Smooth muscle cell (in vitro differentiated cells): ENCODE data around the gene TLE5. TPM values are rescaled to one million over a fixed set of nuclear protein-coding genes. Genes with fewer than 3 reads are reported as not detected.

ENCODE experiments used
- DNase-seq: peaks from one replicate; lab custom pipeline; 2025; ENCODE audit not compliant: unreplicated experiment; lab: John Stamatoyannopoulos, UW
- H2AFZ ChIP-seq: fragments of 200-600 bp; sonication (generic); 2 replicates; pipeline ENCODE4 v1.6.0; 2016; ENCODE audit warnings: antibody characterized with exemption, low read depth, mild to moderate bottlenecking
- H3F3A ChIP-seq: fragments of 200-600 bp; sonication (generic); 2 replicates; pipeline ENCODE4 v1.6.0; 2017; ENCODE audit warnings: antibody characterized with exemption, low read depth
- H3K27ac ChIP-seq: fragments of 200-600 bp; sonication (generic); 2 replicates; pipeline ENCODE4 v1.5.1; 2016; ENCODE audit warnings: low read depth, mild to moderate bottlenecking
- H3K27me3 ChIP-seq: fragments of 200-600 bp; sonication (generic); 2 replicates; pipeline ENCODE4 v1.6.1; 2016; ENCODE audit warnings: low read depth, mild to moderate bottlenecking
- H3K36me3 ChIP-seq: fragments of 200-600 bp; sonication (generic); 2 replicates; pipeline ENCODE4 v1.5.1; 2016; ENCODE audit warnings: low read depth
- H3K4me1 ChIP-seq: fragments of 200-600 bp; sonication (generic); 2 replicates; pipeline ENCODE4 v1.5.1; 2016; ENCODE audit warnings: low read depth
- H3K4me2 ChIP-seq: fragments of 200-600 bp; sonication (generic); 2 replicates; pipeline ENCODE4 v1.6.0; 2016; ENCODE audit warnings: mild to moderate bottlenecking
- H3K4me3 ChIP-seq: fragments of 200-600 bp; sonication (generic); 2 replicates; pipeline ENCODE4 v1.5.1; 2016; ENCODE audit warnings: mild to moderate bottlenecking
- H3K79me2 ChIP-seq: fragments of 200-600 bp; sonication (generic); 2 replicates; pipeline ENCODE4 v1.6.0; 2016; ENCODE audit warnings: low read depth, mild to moderate bottlenecking
- H3K9ac ChIP-seq: fragments of 200-600 bp; sonication (generic); 2 replicates; pipeline ENCODE4 v1.6.0; 2016; ENCODE audit warnings: low read depth
- H3K9me3 ChIP-seq: fragments of 200-600 bp; sonication (generic); replicated peaks from 2 replicates; pipeline ENCODE4 v1.5.1; 2016; ENCODE audit warnings: low read depth
- H4K20me1 ChIP-seq: fragments of 200-600 bp; sonication (generic); 2 replicates; pipeline ENCODE4 v1.6.0; 2016; ENCODE audit warnings: low read depth
- WGBS: methylation state at CpG from one replicate; pipeline ENCODE4 v1.1.7; 2016; ENCODE audit warnings: low lambda C conversion rate; 5-methylcytosine and 5-hydroxymethylcytosine counted together
- polyA plus RNA-seq: library from polyadenylated mRNA; unstranded; fragments of >200 nt; fragmentation: Nextera tagmentation; extraction: Ambion mirVana; gene quantifications from 2 replicates; pipeline ENCODE4 v1.2.1, GENCODE V29; 2016
- total RNA-seq: library from RNA; depleted of rRNA; stranded (reverse); fragments of >200 nt; gene quantifications from 2 replicates; pipeline ENCODE4 v1.2.3, GENCODE V29; 2014
- TF ChIP-seq, protein P1 (sequence below): fragments of 200-600 bp; sonication (generic); IDR thresholded peaks from 2 replicates; pipeline ENCODE4 v1.5.1; 2017; ENCODE audit warnings: borderline replicate concordance, mild to moderate bottlenecking, antibody characterized with exemption; ENCODE audit not compliant: insufficient read depth, poor library complexity, severe bottlenecking

Gene TLE5
- total and polyA plus RNA-seq, 2 experiments from 2014 or later, result 146 to 274 TPM

GRCh38 chr19:3068071-3068470, 5.8 kb upstream of the TLE5 start:
- Histone ChIP-seq H3K27ac (no peak overlapping the region), H2AFZ (no peak overlapping the region), H3F3A (no peaks in the 10 kb centered on the region), H3K36me3 (no peaks in the 10 kb centered on the region), H3K9me3 (no peaks in the 10 kb centered on the region), H3K4me2 (no peak overlapping the region), H3K9ac (no peak overlapping the region), H3K4me3 (no peak overlapping the region), H3K79me2 (no peaks in the 10 kb centered on the region), H4K20me1 (no peaks in the 10 kb centered on the region), H3K27me3 (no peaks in the 10 kb centered on the region), H3K4me1 (no peaks in the 10 kb centered on the region)
- WGBS, result 82% methylated on average over 19 of the region's 21 CpGs
- TF ChIP-seq, protein P1, sequence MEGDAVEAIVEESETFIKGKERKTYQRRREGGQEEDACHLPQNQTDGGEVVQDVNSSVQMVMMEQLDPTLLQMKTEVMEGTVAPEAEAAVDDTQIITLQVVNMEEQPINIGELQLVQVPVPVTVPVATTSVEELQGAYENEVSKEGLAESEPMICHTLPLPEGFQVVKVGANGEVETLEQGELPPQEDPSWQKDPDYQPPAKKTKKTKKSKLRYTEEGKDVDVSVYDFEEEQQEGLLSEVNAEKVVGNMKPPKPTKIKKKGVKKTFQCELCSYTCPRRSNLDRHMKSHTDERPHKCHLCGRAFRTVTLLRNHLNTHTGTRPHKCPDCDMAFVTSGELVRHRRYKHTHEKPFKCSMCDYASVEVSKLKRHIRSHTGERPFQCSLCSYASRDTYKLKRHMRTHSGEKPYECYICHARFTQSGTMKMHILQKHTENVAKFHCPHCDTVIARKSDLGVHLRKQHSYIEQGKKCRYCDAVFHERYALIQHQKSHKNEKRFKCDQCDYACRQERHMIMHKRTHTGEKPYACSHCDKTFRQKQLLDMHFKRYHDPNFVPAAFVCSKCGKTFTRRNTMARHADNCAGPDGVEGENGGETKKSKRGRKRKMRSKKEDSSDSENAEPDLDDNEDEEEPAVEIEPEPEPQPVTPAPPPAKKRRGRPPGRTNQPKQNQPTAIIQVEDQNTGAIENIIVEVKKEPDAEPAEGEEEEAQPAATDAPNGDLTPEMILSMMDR, result no peak
- DNase-seq, result no peak

DNA sequence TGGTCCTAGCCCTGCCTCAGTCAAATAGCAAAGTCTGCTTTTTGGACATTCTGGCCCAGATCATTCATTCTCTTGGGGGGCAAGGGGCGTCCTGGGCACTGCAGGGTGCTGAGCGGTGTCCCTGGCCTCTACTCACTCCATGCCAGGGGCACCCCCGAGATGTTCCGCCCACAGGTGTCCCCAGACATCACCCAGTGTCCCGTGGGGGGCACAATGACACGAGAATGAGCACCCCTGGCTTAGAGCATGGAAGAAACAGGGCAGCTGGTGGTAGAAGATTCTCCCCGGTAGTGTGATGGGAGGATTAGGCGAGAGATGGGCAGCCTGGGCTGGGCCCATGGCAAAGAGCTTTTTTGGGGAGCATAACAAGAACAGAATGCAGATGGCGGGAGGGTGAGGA, 5.3 kb upstream of the TLE5 start:
- no peak overlapping the region for H3K9ac ChIP-seq
- no peaks in the 10 kb centered on the region for H3K79me2 ChIP-seq
- no peaks in the 10 kb centered on the region for H3K4me1 ChIP-seq
- TF ChIP-seq, protein P1, result no peak
- 94% methylated on average over 9 of the region's 9 CpGs for WGBS
- no peaks in the 10 kb centered on the region for H3K9me3 ChIP-seq
- DNase-seq, result no peak
- no peak overlapping the region for H2AFZ ChIP-seq
- H3K27ac ChIP-seq, result no peak overlapping the region
- no peak overlapping the region for H3K4me2 ChIP-seq
- no peaks in the 10 kb centered on the region for H3K36me3 ChIP-seq
- H3K4me3 ChIP-seq, result no peak overlapping the region
- H3K27me3 ChIP-seq, result no peaks in the 10 kb centered on the region
- no peaks in the 10 kb centered on the region for H4K20me1 ChIP-seq
- no peaks in the 10 kb centered on the region for H3F3A ChIP-seq

GRCh38 chr19:3066482-3067049, 4.3 kb upstream of the TLE5 start:
- Histone ChIP-seq H2AFZ (no peak overlapping the region), H3K9me3 (no peaks in the 10 kb centered on the region), H3K36me3 (no peaks in the 10 kb centered on the region), H4K20me1 (no peaks in the 10 kb centered on the region), H3K4me1 (no peaks in the 10 kb centered on the region), H3K27ac (no peak overlapping the region), H3F3A (no peaks in the 10 kb centered on the region), H3K4me2 (no peak overlapping the region), H3K9ac (no peak overlapping the region), H3K79me2 (no peaks in the 10 kb centered on the region), H3K4me3 (no peak overlapping the region), H3K27me3 (no peaks in the 10 kb centered on the region)
- no peak for DNase-seq
- 93% methylated on average over 16 of the region's 16 CpGs for WGBS
- TF ChIP-seq, protein P1, result no peak

GRCh38 chr19:3065675-3066357, 3.5 kb upstream of the TLE5 start:
- H3K79me2 ChIP-seq, result no peaks in the 10 kb centered on the region
- H3K27me3 ChIP-seq, result no peaks in the 10 kb centered on the region
- TF ChIP-seq, protein P1, result no peak
- H4K20me1 ChIP-seq, result peaks cover 2% of the 10 kb centered on the region
- no peaks in the 10 kb centered on the region for H3K9me3 ChIP-seq
- no peak for DNase-seq
- no peak overlapping the region for H3K4me3 ChIP-seq
- no peak overlapping the region for H3K9ac ChIP-seq
- no peaks in the 10 kb centered on the region for H3K36me3 ChIP-seq
- H2AFZ ChIP-seq, result no peak overlapping the region
- WGBS, result 91% methylated on average over 15 of the region's 15 CpGs
- H3K27ac ChIP-seq, result no peak overlapping the region
- no peaks in the 10 kb centered on the region for H3F3A ChIP-seq
- no peak overlapping the region for H3K4me2 ChIP-seq
- H3K4me1 ChIP-seq, result no peaks in the 10 kb centered on the region
